Vagina (tissue), 2 donors: Measurements from ENCODE around the gene SMPD3.

Experiments
- POLR2A ChIP-seq, 2 donors: fragments of 450-650 bp; IDR thresholded peaks; one replicate each; pipeline ENCODE4 v1.6.1; 2017; ENCODE audit warnings: antibody characterized with exemption in 2 of 2, mild to moderate bottlenecking in 2 of 2, moderate library complexity in 2 of 2
- POLR2AphosphoS5 ChIP-seq, 2 donors: sonication (generic); formaldehyde crosslinking; IDR thresholded peaks; one replicate each; pipeline ENCODE4 v1.9.0; 2017; ENCODE audit warnings: antibody characterized with exemption in 2 of 2, mild to moderate bottlenecking in 2 of 2, low read depth in 1 of 2; ENCODE audit not compliant: insufficient read depth in 1 of 2
- TF ChIP-seq, protein P1 (sequence below), 3 experiments: fragments of 450-650 bp in 2 of 3; fragments of 200-600 bp in 1 of 3; sonication (generic) in 1 of 3; IDR thresholded peaks; one replicate each; pipeline ENCODE4 v1.5.1; 2017 to 2019; ENCODE audit warnings: antibody characterized with exemption in 3 of 3, mild to moderate bottlenecking in 2 of 3, moderate library complexity in 2 of 3

DNA sequence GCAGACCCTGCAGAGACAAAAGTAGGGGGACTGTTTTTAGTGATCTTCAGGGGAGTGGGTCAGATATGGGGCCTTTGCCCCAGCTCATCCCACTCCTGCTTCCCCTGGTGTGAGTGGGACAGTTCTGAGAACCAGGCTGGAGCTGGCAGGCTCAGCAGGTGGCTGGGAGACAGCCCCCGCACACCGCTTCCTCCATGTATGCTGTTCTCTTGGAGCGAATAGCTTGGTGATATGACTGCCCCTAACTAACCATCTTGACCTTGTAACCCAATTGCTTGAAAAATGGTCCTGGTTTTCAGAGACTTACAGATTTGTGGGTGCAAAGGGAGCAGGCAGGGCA lies 76.0 kb downstream of the SMPD3 start:
- TF ChIP-seq, protein P1, sequence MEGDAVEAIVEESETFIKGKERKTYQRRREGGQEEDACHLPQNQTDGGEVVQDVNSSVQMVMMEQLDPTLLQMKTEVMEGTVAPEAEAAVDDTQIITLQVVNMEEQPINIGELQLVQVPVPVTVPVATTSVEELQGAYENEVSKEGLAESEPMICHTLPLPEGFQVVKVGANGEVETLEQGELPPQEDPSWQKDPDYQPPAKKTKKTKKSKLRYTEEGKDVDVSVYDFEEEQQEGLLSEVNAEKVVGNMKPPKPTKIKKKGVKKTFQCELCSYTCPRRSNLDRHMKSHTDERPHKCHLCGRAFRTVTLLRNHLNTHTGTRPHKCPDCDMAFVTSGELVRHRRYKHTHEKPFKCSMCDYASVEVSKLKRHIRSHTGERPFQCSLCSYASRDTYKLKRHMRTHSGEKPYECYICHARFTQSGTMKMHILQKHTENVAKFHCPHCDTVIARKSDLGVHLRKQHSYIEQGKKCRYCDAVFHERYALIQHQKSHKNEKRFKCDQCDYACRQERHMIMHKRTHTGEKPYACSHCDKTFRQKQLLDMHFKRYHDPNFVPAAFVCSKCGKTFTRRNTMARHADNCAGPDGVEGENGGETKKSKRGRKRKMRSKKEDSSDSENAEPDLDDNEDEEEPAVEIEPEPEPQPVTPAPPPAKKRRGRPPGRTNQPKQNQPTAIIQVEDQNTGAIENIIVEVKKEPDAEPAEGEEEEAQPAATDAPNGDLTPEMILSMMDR (IDR thresholded peaks at IDR 0.05), result no peak
- TF ChIP-seq POLR2AphosphoS5 (IDR thresholded peaks at IDR 0.05; ENCODE audit: insufficient read depth in 1 of 2, low read depth in 1 of 2) (no peak), POLR2A (IDR thresholded peaks at IDR 0.05) (no peak)
